ENCODE measurements around the gene TYROBP.
"Not testable (repeated sequence)": the region's sequence is repeated elsewhere in the genome, so short reads cannot be mapped to it uniquely, and the experiment has no call there.

TYROBP gene

GRCh38 chr19:35879068-35879467 is 29.0 kb downstream of the TYROBP start:
- Histone ChIP-seq H3K27ac (ENCODE audit: insufficient read depth, low read length, poor library complexity, severe bottlenecking) (no peak overlapping the region), H3K27me3 (replicated peaks; ENCODE audit: control insufficient read depth, insufficient read depth, low read length, poor library complexity, severe bottlenecking) (peaks cover 12% of the 10 kb centered on the region), H3K36me3 (ENCODE audit: control insufficient read depth, insufficient read depth, low read length) (no peaks in the 10 kb centered on the region), H3K4me3 (ENCODE audit: insufficient read depth, low read depth, low read length, poor library complexity, severe bottlenecking) (no peak overlapping the region), H3K4me1 (ENCODE audit: control insufficient read depth, insufficient read depth, low read length, poor library complexity, severe bottlenecking) (peaks cover 4% of the 10 kb centered on the region), H3K9me3 (ENCODE audit: control insufficient read depth, low read length) (no peaks in the 10 kb centered on the region)
- no peak for DNase-seq

DNA sequence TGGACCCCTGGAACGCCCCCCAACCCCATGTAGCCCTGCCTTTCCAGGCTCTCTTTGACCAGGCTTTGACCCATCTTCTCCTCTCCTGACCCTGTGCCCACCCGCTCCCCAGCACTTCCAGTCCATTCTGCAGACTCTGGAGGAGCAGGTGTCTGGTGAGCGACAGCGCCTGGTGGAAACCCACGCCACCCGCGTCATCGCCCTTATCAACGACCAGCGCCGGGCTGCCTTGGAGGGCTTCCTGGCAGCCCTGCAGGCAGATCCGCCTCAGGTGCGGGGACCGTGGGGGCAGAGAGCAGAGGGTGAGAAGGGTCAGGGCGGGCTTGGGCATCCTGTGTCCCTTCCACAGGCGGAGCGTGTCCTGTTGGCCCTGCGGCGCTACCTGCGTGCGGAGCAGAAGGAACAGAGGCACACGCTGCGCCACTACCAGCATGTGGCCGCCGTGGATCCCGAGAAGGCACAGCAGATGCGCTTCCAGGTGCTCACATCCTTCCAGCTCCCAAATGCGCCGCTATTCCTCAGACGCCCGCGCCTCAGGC is 33.6 kb downstream of the TYROBP start:
- no peak for DNase-seq
- no peak overlapping the region for H3K4me3 ChIP-seq (ENCODE audit: insufficient read depth, low read depth, low read length, poor library complexity, severe bottlenecking)
- no peaks in the 10 kb centered on the region for H3K9me3 ChIP-seq (ENCODE audit: control insufficient read depth, low read length)
- H3K36me3 ChIP-seq (ENCODE audit: control insufficient read depth, insufficient read depth, low read length): no peaks in the 10 kb centered on the region
- H3K27me3 ChIP-seq (replicated peaks; ENCODE audit: control insufficient read depth, insufficient read depth, low read length, poor library complexity, severe bottlenecking): peaks cover 16% of the 10 kb centered on the region
- H3K4me1 ChIP-seq (ENCODE audit: control insufficient read depth, insufficient read depth, low read length, poor library complexity, severe bottlenecking): peaks cover 10% of the 10 kb centered on the region
- no peak overlapping the region for H3K27ac ChIP-seq (ENCODE audit: insufficient read depth, low read length, poor library complexity, severe bottlenecking)

GRCh38 chr19:35872180-35872579 is 35.9 kb downstream of the TYROBP start:
- H3K27ac ChIP-seq (ENCODE audit: insufficient read depth, low read length, poor library complexity, severe bottlenecking): no peak overlapping the region
- H3K27me3 ChIP-seq (replicated peaks; ENCODE audit: control insufficient read depth, insufficient read depth, low read length, poor library complexity, severe bottlenecking): peaks cover 8% of the 10 kb centered on the region
- no peak overlapping the region for H3K4me3 ChIP-seq (ENCODE audit: insufficient read depth, low read depth, low read length, poor library complexity, severe bottlenecking)
- H3K9me3 ChIP-seq (ENCODE audit: control insufficient read depth, low read length): no peaks in the 10 kb centered on the region
- no peak for DNase-seq
- H3K36me3 ChIP-seq (ENCODE audit: control insufficient read depth, insufficient read depth, low read length): no peaks in the 10 kb centered on the region
- H3K4me1 ChIP-seq (ENCODE audit: control insufficient read depth, insufficient read depth, low read length, poor library complexity, severe bottlenecking): peaks cover 20% of the 10 kb centered on the region

GRCh38 chr19:35871611-35872010 is 36.5 kb downstream of the TYROBP start:
- Histone ChIP-seq H3K36me3 (ENCODE audit: control insufficient read depth, insufficient read depth, low read length) (no peaks in the 10 kb centered on the region), H3K4me3 (ENCODE audit: insufficient read depth, low read depth, low read length, poor library complexity, severe bottlenecking) (no peak overlapping the region), H3K4me1 (ENCODE audit: control insufficient read depth, insufficient read depth, low read length, poor library complexity, severe bottlenecking) (peaks cover 20% of the 10 kb centered on the region), H3K27ac (ENCODE audit: insufficient read depth, low read length, poor library complexity, severe bottlenecking) (no peak overlapping the region), H3K9me3 (ENCODE audit: control insufficient read depth, low read length) (no peaks in the 10 kb centered on the region), H3K27me3 (replicated peaks; ENCODE audit: control insufficient read depth, insufficient read depth, low read length, poor library complexity, severe bottlenecking) (peaks cover 8% of the 10 kb centered on the region)
- DNase-seq: no peak

GRCh38 chr19:35870798-35871197 is 37.3 kb downstream of the TYROBP start:
- no peaks in the 10 kb centered on the region for H3K9me3 ChIP-seq (ENCODE audit: control insufficient read depth, low read length)
- peaks cover 8% of the 10 kb centered on the region for H3K27me3 ChIP-seq (replicated peaks; ENCODE audit: control insufficient read depth, insufficient read depth, low read length, poor library complexity, severe bottlenecking)
- no peak overlapping the region for H3K27ac ChIP-seq (ENCODE audit: insufficient read depth, low read length, poor library complexity, severe bottlenecking)
- H3K36me3 ChIP-seq (ENCODE audit: control insufficient read depth, insufficient read depth, low read length): no peaks in the 10 kb centered on the region
- H3K4me1 ChIP-seq (ENCODE audit: control insufficient read depth, insufficient read depth, low read length, poor library complexity, severe bottlenecking): peaks cover 20% of the 10 kb centered on the region
- H3K4me3 ChIP-seq (ENCODE audit: insufficient read depth, low read depth, low read length, poor library complexity, severe bottlenecking): no peak overlapping the region
- DNase-seq: no peak

DNA sequence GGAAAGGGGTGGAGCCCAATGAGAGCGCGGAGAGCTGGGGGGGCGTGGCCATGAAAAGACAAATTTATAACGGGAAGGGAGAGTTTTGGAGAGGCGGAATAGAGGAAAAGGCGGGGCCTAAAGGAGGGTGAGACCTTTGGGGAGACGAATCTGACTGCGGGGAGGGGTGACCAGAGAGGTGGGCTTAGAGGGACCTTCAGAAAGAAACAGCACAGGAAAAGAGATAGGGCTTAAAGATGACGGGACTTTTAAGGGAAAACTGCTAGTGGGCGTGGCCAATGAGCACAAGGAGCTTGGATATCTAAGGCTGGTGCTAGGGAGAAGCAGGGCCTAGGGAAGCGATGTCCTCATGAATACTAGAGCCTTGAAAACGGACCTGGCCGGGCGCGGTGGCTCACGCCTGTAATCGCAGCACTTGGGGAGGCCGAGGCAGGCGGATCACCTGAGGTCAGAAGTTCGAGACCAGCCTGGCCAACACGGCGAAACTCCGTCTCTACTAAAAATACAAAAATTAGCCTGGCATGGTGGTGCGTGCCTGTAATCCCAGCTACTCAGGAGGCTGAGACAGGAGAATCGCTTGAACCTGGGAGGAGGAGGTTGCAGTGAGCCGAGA is 37.9 kb downstream of the TYROBP start:
- Histone ChIP-seq H3K4me1 (ENCODE audit: control insufficient read depth, insufficient read depth, low read length, poor library complexity, severe bottlenecking) (peaks cover 20% of the 10 kb centered on the region), H3K4me3 (ENCODE audit: insufficient read depth, low read depth, low read length, poor library complexity, severe bottlenecking) (peak overlapping the region; percentile 44)
- H3K9me3 ChIP-seq (ENCODE audit: control insufficient read depth, low read length); H3K36me3 ChIP-seq (ENCODE audit: control insufficient read depth, insufficient read depth, low read length); H3K27me3 ChIP-seq (replicated peaks; ENCODE audit: control insufficient read depth, insufficient read depth, low read length, poor library complexity, severe bottlenecking); H3K27ac ChIP-seq (ENCODE audit: insufficient read depth, low read length, poor library complexity, severe bottlenecking): not testable (repeated sequence)
- DNase-seq: peak in 1 of 3 donors; percentile 13

GRCh38 chr19:35869327-35870123 is 38.6 kb downstream of the TYROBP start:
- Histone ChIP-seq H3K4me1 (ENCODE audit: control insufficient read depth, insufficient read depth, low read length, poor library complexity, severe bottlenecking) (peaks cover 20% of the 10 kb centered on the region), H3K4me3 (ENCODE audit: insufficient read depth, low read depth, low read length, poor library complexity, severe bottlenecking) (peak overlapping the region; percentile 44), H3K36me3 (ENCODE audit: control insufficient read depth, insufficient read depth, low read length) (no peaks in the 10 kb centered on the region), H3K9me3 (ENCODE audit: control insufficient read depth, low read length) (no peaks in the 10 kb centered on the region), H3K27ac (ENCODE audit: insufficient read depth, low read length, poor library complexity, severe bottlenecking) (no peak overlapping the region), H3K27me3 (replicated peaks; ENCODE audit: control insufficient read depth, insufficient read depth, low read length, poor library complexity, severe bottlenecking) (peaks cover 8% of the 10 kb centered on the region)
- DNase-seq: peak; percentile 63 to 71 (median 66)

DNA sequence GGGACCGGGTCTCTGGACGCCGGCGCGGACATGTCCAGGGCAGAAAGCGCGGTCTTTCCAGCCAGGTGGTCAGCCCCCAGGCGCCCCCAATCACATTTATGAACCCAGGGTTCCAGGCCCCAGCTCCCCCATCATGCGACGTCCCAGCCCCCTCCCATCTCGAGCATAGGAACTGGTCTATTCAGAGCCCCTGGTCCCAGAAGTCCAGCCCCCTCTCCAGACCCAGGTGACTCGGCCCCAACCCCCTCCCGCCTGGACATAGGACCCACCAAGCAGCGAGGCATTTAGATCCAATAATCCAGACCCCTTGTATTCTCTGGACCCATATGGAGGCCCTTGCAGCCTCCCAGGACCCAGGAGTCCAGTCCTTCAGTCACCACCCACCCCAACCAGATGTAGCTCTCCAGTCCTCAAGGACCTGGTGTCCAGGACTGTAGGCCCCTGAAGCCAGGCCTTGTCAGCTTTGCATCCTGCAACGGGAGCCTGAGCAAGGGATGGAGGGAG is 39.2 kb downstream of the TYROBP start:
- H3K36me3 ChIP-seq (ENCODE audit: control insufficient read depth, insufficient read depth, low read length): no peaks in the 10 kb centered on the region
- peaks cover 8% of the 10 kb centered on the region for H3K27me3 ChIP-seq (replicated peaks; ENCODE audit: control insufficient read depth, insufficient read depth, low read length, poor library complexity, severe bottlenecking)
- peak overlapping the region; percentile 44 for H3K4me3 ChIP-seq (ENCODE audit: insufficient read depth, low read depth, low read length, poor library complexity, severe bottlenecking)
- H3K9me3 ChIP-seq (ENCODE audit: control insufficient read depth, low read length): no peaks in the 10 kb centered on the region
- H3K4me1 ChIP-seq (ENCODE audit: control insufficient read depth, insufficient read depth, low read length, poor library complexity, severe bottlenecking): peaks cover 20% of the 10 kb centered on the region
- H3K27ac ChIP-seq (ENCODE audit: insufficient read depth, low read length, poor library complexity, severe bottlenecking): no peak overlapping the region
- DNase-seq: no peak

DNA sequence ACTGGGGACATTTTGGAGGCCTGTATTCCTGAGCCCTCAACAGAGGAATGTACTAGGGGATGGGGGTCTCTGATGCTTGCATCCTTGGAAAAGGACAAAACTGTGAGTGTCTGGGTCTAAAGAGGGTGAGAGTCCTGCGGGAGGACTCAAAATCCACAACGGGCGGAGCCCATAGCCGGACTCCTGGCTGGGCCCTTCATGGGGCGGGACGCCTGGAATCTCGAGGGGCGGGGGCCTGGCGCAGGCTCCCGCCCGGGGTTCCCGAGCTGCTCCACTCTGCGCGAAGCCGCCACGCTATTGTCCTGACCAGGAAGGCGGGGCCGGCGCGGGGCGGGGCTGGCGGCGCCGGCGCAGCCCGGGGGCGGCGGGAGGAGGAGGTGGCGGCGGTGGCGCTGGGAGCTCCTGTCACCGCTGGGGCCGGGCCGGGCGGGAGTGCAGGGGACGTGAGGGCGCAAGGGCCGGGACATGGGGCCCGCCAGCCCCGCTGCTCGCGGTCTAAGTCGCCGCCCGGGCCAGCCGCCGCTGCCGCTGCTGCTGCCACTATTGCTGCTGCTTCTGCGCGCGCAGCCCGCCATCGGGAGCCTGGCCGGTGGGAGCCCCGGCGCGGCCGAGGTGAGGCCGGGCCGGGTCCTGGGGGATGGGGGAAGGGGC is 39.8 kb downstream of the TYROBP start, which contains the start of gene APLP1:
Gene APLP1, plus strand, starts transcription at position 403 of the 651 bp plus-strand sequence. Its CDS starts 63 bp downstream, at position 466.
- H3K9me3 ChIP-seq (ENCODE audit: control insufficient read depth, low read length): no peaks in the 10 kb centered on the region
- peaks cover 20% of the 10 kb centered on the region for H3K4me1 ChIP-seq (ENCODE audit: control insufficient read depth, insufficient read depth, low read length, poor library complexity, severe bottlenecking)
- peaks cover 8% of the 10 kb centered on the region for H3K27me3 ChIP-seq (replicated peaks; ENCODE audit: control insufficient read depth, insufficient read depth, low read length, poor library complexity, severe bottlenecking)
- H3K36me3 ChIP-seq (ENCODE audit: control insufficient read depth, insufficient read depth, low read length): no peaks in the 10 kb centered on the region
- peak within 1 kb of the TSS; percentile 44 for H3K4me3 ChIP-seq (ENCODE audit: insufficient read depth, low read depth, low read length, poor library complexity, severe bottlenecking)
- H3K27ac ChIP-seq (ENCODE audit: insufficient read depth, low read length, poor library complexity, severe bottlenecking): no peak within 1 kb of the TSS
- DNase-seq: peak; percentile 30 to 49 (median 43)

Data from effector memory CD4-positive, alpha-beta T cell (primary cell).